WTC11 (cell line): ENCODE results near the gene EIF4ENIF1.

Experiments used
- ATF1 ChIP-seq: sonication (generic); formaldehyde crosslinking; IDR thresholded peaks from 2 replicates; pipeline ENCODE4 v1.8.1; 2023; ENCODE audit warnings: mild to moderate bottlenecking, moderate library complexity, missing genetic modification reagents
- ATF6 ChIP-seq: sonication (generic); formaldehyde crosslinking; IDR thresholded peaks from 2 replicates; pipeline ENCODE4 v1.8.1; 2023; ENCODE audit warnings: mild to moderate bottlenecking, missing genetic modification reagents
- CTCF ChIP-seq: fragments of 200-600 bp; IDR thresholded peaks from 2 replicates; pipeline ENCODE4 v1.8.0; 2022; ENCODE audit warnings: antibody characterized with exemption
- E2F1 ChIP-seq: sonication (generic); formaldehyde crosslinking; IDR thresholded peaks from 2 replicates; pipeline ENCODE4 v1.8.0; 2022; ENCODE audit warnings: mild to moderate bottlenecking, missing genetic modification reagents
- ESRRA ChIP-seq: sonication (generic); formaldehyde crosslinking; IDR thresholded peaks from 2 replicates; pipeline ENCODE4 v1.8.1; 2022; ENCODE audit warnings: mild to moderate bottlenecking, missing genetic modification reagents, borderline replicate concordance
- IRF2 ChIP-seq: sonication (generic); formaldehyde crosslinking; IDR thresholded peaks from 2 replicates; pipeline ENCODE4 v1.8.0; 2022; ENCODE audit warnings: low read depth, missing genetic modification reagents, borderline replicate concordance
- PREB ChIP-seq: sonication (generic); formaldehyde crosslinking; IDR thresholded peaks from 2 replicates; pipeline ENCODE4 v1.8.1; 2022; ENCODE audit warnings: mild to moderate bottlenecking, missing genetic modification reagents, moderate library complexity, borderline replicate concordance
- RELA ChIP-seq: sonication (generic); formaldehyde crosslinking; IDR thresholded peaks from 2 replicates; pipeline ENCODE4 v1.8.1; 2022; ENCODE audit warnings: missing genetic modification reagents, mild to moderate bottlenecking, borderline replicate concordance
- SMAD3 ChIP-seq: sonication (generic); formaldehyde crosslinking; IDR thresholded peaks from 2 replicates; pipeline ENCODE4 v1.8.0; 2022; ENCODE audit warnings: missing genetic modification reagents, mild to moderate bottlenecking, borderline replicate concordance
- SP1 ChIP-seq: sonication (generic); formaldehyde crosslinking; conservative IDR thresholded peaks from 2 replicates; pipeline ENCODE4 v1.8.1; 2022; ENCODE audit warnings: missing genetic modification reagents
- TCF7 ChIP-seq: sonication (generic); formaldehyde crosslinking; IDR thresholded peaks from 2 replicates; pipeline ENCODE4 v1.8.0; 2022; ENCODE audit warnings: mild to moderate bottlenecking, low read depth, missing genetic modification reagents, moderate library complexity
- ZNF121 ChIP-seq: sonication (generic); formaldehyde crosslinking; IDR thresholded peaks from 2 replicates; pipeline ENCODE4 v1.8.0; 2023; ENCODE audit warnings: missing genetic modification reagents
- ZSCAN18 ChIP-seq: fragments of 250-450 bp; sonication (Bioruptor Pico); IDR thresholded peaks from 2 replicates; pipeline ENCODE4 v2.1.2; 2022; ENCODE audit warnings: mild to moderate bottlenecking, moderate library complexity

- TF ChIP-seq CTCF, result no peak
- TF ChIP-seq SP1 (CRISPR knock-in tag), result no peak; the same call in 1 of the 2 replicates
- TF ChIP-seq RELA (CRISPR knock-in tag), result peak; percentile 47; the same call in 1 of the 2 replicates
- no peak for TF ChIP-seq TCF7 (CRISPR knock-in tag)
- no peak for TF ChIP-seq ATF6 (CRISPR knock-in tag)
- no peak; the same call in 1 of the 2 replicates for TF ChIP-seq ATF1 (CRISPR knock-in tag)
- no peak for TF ChIP-seq IRF2 (CRISPR knock-in tag)
- TF ChIP-seq E2F1 (CRISPR knock-in tag), result no peak
- TF ChIP-seq ZNF121 (CRISPR knock-in tag), result no peak
- TF ChIP-seq ZSCAN18 (CRISPR knock-in tag), result no peak
- TF ChIP-seq ESRRA (CRISPR knock-in tag), result no peak; the same call in 1 of the 2 replicates
- TF ChIP-seq PREB (CRISPR knock-in tag), result 0 out of 2 replicates have a peak, but pooled peaks have one; percentile 19
- no peak for TF ChIP-seq SMAD3
Observed at GRCh38 chr22:31489632-31490495, at the start of gene EIF4ENIF1.
